CD4-positive, alpha-beta T cell treated with Interleukin-2 at 100 ng/mL for 4 hours (primary cell): ENCODE results near the gene PNMA8B.
"Not testable (repeated sequence)": the region's sequence is repeated elsewhere in the genome, so short reads cannot be mapped to it uniquely, and the experiment has no call there.

Experiments
- DNase-seq: peaks from one replicate; pipeline ENCODE4 v3.0.0-alpha.2; 2020; ENCODE audit warnings: low spot score

PNMA8B gene

DNA sequence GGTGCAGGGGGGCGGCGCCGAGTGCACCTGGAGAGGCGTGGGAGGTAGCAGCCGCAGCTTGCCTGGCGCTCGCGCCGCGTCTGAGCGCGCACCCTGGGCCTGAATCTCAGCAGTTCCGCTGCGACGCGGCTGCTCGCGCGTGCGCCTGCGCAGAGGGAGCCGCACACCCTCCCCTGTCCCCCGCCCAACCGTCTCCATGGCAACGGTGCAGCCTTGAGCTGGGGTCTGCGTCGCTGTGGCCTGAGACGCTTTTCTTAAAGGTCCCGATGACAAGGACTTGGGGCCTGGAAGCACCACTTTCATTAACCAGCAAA, at the start of gene PNMA8B:
TSS of gene PNMA8B (minus strand) at position 82 of the 314 bp plus-strand sequence. CDS start 402 bp downstream, outside the sequence.
- DNase-seq, result no peak

DNA sequence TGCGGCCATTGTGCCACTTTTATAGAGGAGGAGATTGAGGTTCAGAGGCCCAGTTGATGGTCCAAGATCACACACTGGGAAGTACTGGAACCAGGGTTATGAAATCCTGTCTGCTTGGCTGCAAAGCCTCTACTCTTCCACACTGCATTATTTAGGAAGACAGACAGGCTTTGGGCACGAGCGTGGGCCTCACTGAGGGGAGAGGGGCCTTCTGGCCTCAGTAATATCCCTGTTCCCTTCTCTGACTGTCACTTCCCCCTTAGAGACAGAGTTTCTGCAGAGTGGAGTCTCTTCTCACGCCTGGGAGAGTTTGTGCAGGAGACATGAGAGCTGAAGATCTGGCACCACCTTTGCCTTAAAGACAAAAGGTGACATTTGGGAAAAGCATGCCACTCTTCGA, 49.0 kb upstream of the PNMA8B start:
- DNase-seq, result no peak

DNA sequence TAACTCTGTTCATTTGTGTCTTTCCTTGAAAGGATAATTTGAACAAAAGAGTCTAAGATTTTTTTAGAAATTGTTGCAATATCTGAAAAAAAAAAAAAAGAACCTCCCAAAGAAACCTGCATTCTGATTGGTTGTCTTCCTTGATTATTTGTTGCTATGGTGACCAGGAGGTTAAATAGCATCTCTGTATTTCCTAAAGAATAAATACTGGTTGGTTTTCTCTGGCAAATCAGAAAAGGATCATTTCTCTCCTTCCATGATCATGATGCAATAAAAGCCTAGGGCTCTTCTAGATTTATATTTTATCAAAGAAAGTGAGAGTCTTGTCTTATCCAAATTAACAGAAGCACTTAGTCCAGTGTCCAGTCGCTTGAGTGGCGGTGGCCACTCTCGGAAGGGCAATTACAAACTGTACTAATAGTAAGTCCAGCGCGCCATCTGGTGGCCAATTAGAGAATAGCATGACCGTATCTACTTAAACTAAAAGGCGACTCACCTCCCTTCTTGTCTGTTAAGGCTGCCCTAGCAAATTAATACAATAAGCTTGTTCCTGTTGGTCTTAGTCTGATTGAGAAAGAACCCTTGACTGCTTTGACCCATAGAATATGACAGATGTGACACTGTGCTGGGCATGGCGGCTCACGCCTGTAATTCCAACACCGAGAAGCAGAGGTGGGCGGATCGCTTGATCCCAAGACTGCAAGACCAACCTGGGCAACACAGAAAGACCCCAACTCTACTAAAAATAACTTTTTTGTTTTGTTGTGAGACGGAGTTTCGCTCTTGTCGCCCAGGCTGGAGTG, 47.0 kb upstream of the PNMA8B start:
- peak; percentile 83 for DNase-seq

DNA sequence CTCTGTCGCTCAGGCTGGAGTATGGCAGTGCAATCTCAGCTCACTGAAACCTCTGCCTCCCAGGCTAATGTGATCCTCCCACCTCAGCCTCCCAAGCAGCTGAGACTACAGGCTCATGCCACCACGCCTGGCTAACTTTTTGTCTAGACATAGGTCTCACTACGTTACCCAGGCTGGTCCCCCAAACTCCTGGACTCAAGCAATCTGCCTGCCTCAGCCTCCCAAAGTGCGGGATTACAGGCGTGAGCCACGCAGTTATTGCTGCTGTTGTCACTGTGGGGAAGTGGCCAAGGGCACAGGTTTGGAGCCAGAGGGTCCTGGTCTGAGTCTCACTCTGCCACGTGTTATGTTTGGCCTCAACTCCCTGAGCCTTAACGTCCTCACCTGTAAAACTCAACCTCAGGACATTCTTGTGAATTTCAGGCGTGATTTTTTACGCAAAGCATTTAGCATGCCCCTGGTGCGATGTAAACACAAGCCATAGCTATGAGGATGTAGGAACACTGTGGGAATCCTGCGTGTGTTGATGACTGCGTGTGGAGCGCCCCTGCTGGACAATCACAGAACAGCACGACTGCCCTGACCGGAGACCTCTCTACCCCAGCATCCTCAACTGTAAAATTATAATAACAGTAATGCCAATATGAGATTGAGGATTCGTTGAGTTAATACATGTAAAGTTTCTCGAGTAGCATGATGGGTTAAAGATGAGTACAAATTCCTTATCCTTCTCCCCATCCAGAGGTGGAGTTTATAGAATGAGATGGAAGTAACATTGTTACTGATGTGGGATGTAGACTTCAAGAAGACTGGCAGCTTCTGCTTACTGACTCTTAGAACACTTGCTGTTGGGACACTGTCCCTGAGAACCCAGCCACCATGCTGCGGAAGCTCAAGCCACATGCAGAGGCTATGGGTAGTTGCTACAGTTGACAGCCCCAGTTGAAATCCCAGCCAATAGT, 41.8 kb upstream of the PNMA8B start:
- peak; percentile 71 for DNase-seq

DNA sequence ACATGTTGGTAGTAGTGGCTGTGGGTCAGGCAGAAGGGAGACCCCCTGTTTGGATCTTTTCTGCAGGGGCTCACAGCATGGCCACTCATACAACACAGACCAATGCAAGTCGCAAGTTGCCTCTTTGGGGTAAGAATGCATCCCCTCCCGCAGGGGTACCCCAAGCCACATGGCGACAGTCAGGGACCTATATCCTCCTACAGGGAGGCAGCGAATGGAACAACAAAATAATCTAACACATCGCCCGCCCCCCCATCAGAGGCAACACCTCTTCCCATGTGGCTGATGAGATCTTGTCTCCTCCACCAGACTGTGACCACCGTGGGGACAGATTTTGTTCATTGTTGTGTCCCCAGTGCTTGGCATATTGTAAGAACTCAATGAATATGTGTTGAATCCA, 40.7 kb upstream of the PNMA8B start:
- no peak for DNase-seq

GRCh38 chr19:46533621-46534081, 38.0 kb upstream of the PNMA8B start:
- DNase-seq, result no peak

DNA sequence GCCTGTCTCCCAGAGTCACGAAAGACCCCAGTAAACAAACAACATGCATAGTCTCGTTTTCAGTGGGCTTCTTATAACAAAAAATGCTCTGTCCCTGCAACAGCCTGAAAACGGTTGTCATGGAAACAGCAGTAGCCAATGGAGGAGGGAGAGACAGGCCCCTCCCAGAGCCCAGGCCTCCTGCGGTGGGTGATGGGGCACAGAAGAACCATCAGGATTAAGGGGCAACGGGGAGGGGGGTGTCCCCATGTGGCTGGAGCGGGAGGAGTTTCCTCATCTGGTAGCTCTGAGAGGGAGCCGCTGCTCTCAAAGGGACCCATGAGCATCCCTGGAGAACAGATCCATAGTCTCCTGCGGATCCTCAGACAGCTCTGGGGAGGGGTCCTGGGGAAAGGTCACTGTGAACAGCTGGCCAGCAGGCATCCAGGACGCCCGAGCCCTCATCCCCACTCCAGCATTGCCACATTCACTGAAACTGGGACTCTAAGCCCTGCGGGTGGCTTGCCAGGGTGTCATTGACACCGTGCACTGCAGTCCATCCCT, 37.5 kb upstream of the PNMA8B start:
- DNase-seq, result no peak

DNA sequence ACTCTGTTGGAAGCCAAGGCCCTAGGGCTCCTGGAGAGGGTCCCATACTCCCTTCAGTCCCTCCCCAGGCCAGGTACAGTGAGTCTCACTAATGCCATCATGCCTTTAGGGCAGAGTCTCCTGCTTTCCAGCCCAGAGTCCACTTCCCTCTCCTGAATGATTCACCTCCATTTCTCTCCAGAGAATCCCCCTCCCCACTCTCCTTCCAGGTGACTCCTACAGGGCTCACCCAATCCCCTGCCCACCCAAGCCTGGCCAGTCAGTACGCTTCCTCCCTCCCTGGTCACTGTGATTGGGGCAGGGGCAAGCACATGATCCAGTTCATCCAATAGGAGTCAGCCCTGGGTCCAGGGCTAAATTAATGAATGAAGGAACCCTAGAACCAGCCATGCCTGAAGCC, 35.0 kb upstream of the PNMA8B start:
- no peak for DNase-seq

DNA sequence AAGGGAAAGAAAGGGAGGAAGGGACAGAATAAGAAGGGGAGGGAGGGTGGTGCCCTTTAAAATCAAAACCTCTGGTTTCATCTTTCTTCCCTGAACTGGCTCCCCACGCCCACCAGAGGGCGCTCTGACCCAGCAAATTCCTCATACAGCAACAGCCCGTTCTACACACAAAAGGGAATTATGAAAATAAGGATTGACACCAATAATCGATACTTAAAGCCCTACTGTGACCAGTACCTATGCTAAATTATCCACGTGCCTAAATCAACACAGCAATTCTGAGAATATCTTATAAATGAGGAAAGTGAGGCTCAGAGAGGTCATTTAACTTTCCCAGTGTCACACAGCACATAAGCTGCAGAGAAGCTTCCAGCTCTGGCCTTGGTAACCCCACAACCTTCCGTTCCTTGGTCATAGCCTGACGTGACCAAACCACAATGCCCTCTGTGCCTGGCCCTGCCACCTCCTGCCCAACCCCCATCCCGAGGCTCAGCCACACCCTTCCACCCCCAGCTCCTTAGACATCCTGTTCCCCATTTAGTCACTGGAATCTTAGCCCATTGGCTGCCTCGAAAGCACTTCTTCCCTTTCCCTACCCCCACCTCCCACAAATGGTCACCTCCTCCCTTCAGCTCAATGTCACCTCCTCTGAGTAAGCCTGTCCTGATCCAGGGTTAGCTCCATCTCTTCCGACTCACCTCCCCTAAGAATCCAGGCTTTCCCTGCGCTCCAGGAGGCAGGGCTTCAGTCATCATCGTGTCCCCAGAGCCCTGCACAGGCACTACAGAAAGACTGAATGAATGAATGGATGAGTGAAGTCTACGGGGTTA, 34.2 kb upstream of the PNMA8B start:
- peak; percentile 74 for DNase-seq

DNA sequence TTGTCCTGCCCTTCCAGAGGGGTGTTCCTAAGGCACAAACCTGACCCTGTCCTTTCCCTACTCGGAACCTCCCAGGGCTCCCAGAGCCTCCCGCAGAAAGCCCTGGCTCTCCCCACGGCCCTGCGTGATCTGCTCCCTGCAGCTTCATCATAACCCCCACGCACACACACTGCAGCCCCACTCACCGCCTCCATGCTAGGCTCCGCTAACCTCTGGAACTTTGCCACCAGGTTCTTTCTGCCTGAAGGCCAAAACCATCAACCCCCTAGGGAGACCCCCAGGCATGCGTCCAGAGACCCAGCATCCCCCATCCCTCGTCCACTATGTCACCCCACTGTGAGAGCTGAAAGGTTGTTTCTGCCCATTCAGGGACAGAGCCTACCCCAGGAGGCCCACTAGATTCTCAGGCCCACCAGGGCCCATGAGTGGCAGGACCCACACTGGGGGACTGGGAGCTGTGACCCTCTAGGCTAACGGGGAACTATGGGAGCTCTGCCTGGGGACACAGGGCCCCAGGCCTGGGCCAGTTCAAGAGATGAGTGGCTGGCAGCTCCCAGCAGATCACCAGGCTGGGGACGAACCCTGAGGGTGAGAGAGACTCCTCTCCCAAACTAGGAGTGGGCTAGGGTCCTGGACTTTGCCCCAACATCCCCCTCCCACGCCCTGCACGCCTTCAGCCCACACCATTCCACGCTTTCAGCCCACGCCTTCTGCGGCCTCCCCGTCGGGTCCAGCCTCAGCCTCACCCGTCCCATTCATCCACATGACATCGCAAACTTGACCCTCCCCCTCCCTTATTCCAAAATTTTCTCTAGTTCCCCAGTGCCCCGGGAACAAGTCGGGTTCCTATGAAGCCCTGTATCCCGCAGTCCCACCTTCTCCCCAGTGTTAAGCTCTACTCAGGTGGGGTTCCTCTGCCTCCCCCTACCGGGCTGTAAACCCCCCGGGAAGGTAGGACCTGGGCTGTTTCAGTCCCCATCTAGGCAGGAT, 33.2 kb upstream of the PNMA8B start:
- no peak for DNase-seq

DNA sequence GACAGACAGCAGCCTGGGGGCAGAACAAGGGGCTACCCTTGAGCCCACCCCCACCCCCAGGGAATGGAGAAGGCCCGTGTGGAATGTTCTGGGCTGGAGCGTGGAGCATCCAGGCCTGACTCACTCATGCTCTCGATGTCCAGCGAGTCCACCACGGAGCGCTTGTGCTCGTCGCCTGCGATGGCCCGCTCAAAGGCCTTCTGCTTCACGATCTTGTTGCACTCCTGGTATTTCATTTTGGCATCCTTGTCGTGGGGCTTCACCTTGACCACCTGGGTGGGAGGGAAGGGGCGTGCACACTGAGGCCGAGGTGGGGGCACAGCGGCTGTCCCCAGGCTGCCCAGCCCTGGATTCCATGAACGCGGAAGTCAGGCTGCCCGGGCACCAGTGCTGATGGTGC, 31.1 kb upstream of the PNMA8B start:
- DNase-seq, result not testable (repeated sequence)

DNA sequence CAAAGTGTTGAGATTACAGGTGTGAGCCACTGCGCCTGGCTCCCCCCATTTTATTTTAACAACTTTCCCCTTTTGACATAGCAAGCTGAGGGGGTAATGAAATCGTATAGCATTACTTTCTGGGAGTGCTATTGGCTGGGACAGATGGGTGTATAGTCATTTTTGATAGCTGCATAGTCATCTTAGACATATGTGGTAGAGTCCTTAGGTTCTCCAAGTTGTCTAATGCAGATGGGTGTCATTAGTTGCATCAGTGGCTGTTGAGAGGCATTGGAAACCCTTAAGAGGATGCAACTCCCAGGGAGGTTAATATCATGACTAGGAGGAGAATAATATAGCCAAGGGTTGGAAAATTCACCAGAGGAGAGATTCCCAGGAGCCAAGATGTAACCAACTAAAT, 28.6 kb upstream of the PNMA8B start:
- DNase-seq, result no peak

- peak; percentile 64 for DNase-seq
These were observed 27.3 kb upstream of the PNMA8B start for GRCh38 chr19:46522988-46523387.

DNA sequence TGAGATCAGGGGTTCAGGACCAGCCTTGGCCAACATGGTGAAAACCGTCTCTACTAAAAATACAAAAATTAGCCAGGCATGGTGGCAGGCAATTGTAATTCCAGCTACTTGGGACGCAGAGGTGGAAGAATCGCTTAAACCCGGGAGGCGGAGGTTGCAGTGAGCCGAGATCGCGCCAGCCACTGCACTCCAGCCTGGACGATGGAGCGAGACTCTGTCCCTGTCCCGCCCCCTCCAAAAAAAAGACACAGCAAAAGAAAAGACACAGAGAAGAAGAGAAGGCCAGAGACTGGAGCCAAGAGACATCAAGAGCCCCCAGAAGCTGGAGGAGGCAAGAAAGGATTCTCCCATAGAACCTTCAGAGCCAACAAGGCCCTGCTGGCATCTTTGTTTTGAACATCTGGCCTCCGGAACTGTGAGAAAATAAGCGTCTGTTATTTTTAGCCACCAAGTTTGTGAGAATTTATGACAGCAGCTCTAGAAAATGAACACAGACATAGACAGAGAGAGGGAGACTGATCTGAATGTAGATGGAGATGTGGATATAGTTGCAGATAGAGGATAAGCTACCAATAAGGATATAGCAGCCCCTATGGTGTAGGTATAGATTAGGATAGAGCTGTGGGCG, 25.7 kb upstream of the PNMA8B start:
- DNase-seq, result no peak

GRCh38 chr19:46520616-46521015, 24.9 kb upstream of the PNMA8B start:
- no peak for DNase-seq

DNA sequence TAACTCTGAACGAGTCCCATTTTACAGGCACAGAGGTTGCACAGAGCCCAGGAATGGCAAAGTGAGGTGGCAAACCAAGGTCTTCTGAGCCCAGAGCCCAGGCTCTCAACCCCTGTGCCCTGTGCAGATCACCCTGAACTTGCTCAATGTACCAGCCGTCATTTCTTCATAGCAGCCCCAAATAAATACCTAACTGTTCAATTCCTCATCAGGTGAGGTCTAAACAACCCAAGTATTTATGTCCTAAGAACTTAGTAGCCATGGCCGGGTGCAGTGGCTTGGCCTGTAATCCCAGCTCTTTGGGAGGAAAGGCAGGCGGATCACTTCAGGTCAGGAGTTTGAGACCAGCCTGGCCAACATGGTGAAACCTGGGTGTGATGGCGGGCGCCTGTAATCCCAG, 21.8 kb upstream of the PNMA8B start:
- no peak for DNase-seq

DNA sequence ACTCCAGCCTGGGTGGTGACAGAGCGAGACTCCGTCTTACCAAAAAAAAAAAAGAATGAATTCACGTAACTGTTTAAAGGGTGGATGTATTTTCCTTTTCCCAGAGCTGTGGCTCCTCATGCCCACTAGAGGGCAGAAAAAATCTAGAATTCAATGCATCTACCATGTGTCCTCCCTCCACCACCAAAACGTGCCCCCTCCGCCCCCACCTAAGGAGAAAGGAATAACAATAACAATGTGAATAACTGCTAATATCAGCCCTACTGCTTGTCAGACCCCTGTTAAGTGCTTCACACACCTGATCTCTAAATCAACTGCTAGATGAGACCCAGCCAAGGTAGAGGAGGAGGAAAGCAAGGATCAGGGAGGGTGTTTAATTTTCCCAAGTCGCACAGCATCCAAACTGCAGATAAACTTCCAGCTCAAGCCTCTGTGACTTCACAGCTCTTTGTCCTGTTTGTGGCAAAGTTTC, 20.2 kb upstream of the PNMA8B start:
- DNase-seq, result peak; percentile 56

GRCh38 chr19:46515290-46515609, 19.6 kb upstream of the PNMA8B start:
- DNase-seq, result no peak

GRCh38 chr19:46514589-46515289, 19.1 kb upstream of the PNMA8B start:
- DNase-seq, result no peak
